Stimulated activated naive B cell treated with anti-CD40 and anti-IgM and Interleukin-4, amounts not matched to agents 10 μg/mL and 1 μg/mL and 100 μg/mL, for 72 hours (primary cell): Measurements from ENCODE around the gene EFCC1.

ENCODE experiments used
- ATAC-seq, 2 donors: fragments of 150-1000 bp; cut with Tn5 transposase; replicated peaks; 2 replicates each; pipeline ENCODE4 v1.10.0; 2021; ENCODE audit warnings: moderate library complexity in 1 of 2
- DNase-seq: peaks from one replicate; pipeline ENCODE4 v3.0.0; 2021
- H3K27ac Mint-ChIP-seq: one replicate; pipeline ENCODE4 v1.8.0; 2022; ENCODE audit warnings: mild to moderate bottlenecking, mixed read lengths
- H3K27me3 Mint-ChIP-seq, 2 donors: one replicate each; pipeline ENCODE4 v1.8.0; 2022; ENCODE audit warnings: mixed read lengths in 2 of 2
- H3K36me3 Mint-ChIP-seq, 2 donors: one replicate each; pipeline ENCODE4 v1.8.0; 2022; ENCODE audit warnings: mixed read lengths in 2 of 2, mild to moderate bottlenecking in 1 of 2
- H3K4me1 Mint-ChIP-seq, 2 donors: one replicate each; pipeline ENCODE4 v1.8.0; 2022; ENCODE audit warnings: mixed read lengths in 2 of 2, mild to moderate bottlenecking in 1 of 2
- H3K4me3 Mint-ChIP-seq, 2 donors: one replicate each; pipeline ENCODE4 v1.8.0; 2022; ENCODE audit warnings: mild to moderate bottlenecking in 2 of 2, mixed read lengths in 2 of 2, moderate library complexity in 1 of 2
- H3K9me3 Mint-ChIP-seq, 2 donors: one replicate each; pipeline ENCODE4 v1.8.0; 2022; ENCODE audit warnings: mixed read lengths in 2 of 2, mild to moderate bottlenecking in 1 of 2

EFCC1 gene

DNA sequence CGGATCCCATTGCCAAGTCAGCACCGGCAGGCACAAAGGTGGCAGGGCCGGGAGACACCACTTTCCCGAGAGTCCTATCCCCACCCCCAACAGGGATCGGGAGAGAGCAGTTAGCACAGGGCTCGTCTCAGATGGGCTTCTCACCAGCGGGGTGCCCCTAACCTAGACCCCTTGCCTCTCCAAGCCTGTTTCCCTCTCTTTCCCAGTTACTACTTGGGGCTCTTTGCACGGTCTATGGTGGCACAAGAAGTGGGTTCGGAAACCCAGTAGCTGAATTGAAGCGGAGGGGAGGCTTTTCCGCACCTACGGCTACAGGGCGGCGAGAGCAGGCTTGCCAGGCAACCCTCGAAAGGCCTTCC lies 383 bp upstream of the EFCC1 start:
- H3K4me3 Mint-ChIP-seq: peak overlapping the region; percentile 73 to 79
- DNase-seq: no peak
- peaks cover 56 to 76% of the 10 kb centered on the region in 2 donors for H3K27me3 Mint-ChIP-seq
- peaks cover 28 to 42% of the 10 kb centered on the region in 2 donors for H3K4me1 Mint-ChIP-seq
- H3K27ac Mint-ChIP-seq: peak overlapping the region; percentile 25
- ATAC-seq: no peak
- H3K36me3 Mint-ChIP-seq: peaks cover 0 to 6% of the 10 kb centered on the region in 2 donors
- no peaks in the 10 kb centered on the region for H3K9me3 Mint-ChIP-seq

DNA sequence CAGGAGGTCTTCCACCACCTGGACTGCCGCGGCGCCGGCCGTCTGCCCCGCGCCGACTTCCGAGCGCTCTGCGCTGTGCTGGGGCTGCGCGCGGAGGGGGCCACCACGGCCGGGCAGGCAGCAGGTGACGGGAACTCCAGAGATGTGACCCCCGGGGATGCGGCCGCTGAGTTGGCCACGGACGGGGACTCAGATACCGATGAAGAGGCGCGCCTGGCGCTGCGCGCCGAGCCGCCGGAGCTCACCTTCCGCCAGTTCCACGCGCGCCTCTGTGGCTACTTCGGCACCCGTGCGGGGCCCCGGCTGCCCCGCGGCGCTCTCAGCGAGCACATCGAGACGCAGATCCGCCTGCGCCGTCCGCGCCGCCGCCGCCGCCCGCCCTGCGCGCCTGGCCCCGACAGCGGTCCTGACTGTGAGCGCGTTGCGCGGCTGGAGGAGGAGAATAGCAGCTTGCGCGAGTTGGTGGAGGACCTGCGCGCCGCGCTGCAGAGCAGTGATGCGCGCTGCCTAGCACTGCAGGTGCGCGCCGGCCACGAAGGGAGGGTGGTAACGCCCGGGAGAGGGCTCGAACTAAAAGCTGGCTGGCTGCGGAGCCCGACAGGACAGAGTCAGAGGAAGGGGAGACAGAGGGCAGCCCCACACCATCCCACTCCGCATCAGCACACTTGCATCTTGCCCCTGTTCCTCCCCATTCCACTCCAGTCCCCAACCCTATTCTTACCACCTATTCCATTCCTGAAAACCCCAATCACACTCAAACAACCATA lies 885 bp downstream of the EFCC1 start:
- DNase-seq (no peak), ATAC-seq (peak; percentile 63 to 66)
- Mint-ChIP-seq H3K27me3 (peaks cover 56 to 70% of the 10 kb centered on the region in 2 donors), H3K4me3 (peak overlapping the region; percentile 72 to 79), H3K9me3 (no peaks in the 10 kb centered on the region), H3K4me1 (peaks cover 20 to 31% of the 10 kb centered on the region in 2 donors), H3K36me3 (peaks cover 0 to 6% of the 10 kb centered on the region in 2 donors), H3K27ac (no peak overlapping the region)

- Mint-ChIP-seq H3K27me3 (peaks cover 49 to 66% of the 10 kb centered on the region in 2 donors), H3K4me1 (peaks cover 20 to 31% of the 10 kb centered on the region in 2 donors), H3K4me3 (peak overlapping the region; percentile 74 to 79), H3K27ac (peak overlapping the region; percentile 52), H3K9me3 (no peaks in the 10 kb centered on the region), H3K36me3 (peaks cover 0 to 6% of the 10 kb centered on the region in 2 donors)
- ATAC-seq (no peak), DNase-seq (no peak)
Observed at GRCh38 chr3:129002573-129003569, 1.8 kb downstream of the EFCC1 start.

DNA sequence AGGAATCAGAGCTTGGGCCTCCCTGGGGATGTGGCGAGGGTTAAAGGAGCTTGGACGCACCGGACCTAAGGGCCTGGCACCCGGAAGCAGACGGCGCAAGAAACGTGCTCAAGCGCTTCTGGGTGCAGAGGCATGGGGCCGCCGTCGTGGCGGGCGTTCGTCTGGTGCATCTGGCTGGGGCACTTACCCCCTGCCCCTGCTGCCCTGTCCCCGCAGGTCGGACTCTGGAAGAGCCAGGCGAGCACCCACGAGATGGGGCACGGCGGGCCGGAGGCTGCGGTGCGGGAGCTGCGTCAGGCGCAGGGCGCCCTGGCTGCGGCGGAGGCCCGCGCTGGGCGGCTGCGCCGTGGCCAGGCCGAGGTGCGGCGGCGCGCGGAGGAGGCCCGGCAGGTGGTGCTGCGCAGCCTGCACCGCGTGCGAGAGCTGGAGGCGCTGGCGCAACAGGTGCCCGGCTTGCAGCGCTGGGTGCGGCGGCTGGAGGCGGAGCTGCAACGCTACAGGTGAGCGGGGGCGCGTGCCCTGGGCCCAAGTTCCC lies 2.5 kb downstream of the EFCC1 start:
- peak; percentile 63 to 71 for ATAC-seq
- Mint-ChIP-seq H3K36me3 (peaks cover 0 to 6% of the 10 kb centered on the region in 2 donors), H3K9me3 (no peaks in the 10 kb centered on the region), H3K4me1 (peaks cover 20 to 28% of the 10 kb centered on the region in 2 donors), H3K27me3 (peaks cover 46 to 58% of the 10 kb centered on the region in 2 donors), H3K4me3 (peak overlapping the region; percentile 74 to 79), H3K27ac (no peak overlapping the region)
- no peak for DNase-seq

DNA sequence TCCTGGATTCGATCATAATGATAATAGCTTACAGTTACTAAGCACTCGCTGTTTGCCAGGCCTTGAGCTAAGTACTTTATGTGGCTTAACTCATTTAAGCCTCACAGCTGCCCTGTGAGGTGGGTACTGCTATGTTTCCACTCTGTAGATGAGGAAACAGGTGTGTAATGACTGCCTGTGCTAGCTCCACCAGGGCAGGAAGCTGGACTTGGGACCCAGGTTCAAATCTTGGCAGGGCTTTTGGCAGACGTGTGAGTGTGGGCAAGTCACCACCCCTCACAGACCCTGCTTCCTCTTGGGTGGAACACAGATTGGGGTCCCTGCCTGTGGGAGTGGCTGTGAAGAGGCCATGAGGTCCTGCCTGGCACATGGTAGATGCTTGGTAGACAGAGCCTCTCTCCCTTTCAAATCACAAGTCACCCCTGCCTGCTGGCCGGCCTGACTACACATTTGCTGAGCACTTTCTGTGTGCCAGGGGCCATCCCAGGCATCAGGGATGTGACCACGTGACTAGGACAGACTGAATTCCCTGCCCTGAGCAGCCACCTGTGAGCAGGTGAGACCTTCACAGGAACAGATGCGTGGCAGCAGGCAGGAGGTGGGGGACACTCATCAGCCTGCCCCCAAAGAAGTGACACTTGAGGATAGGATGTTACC lies 3.7 kb downstream of the EFCC1 start:
- peaks cover 20 to 22% of the 10 kb centered on the region in 2 donors for H3K4me1 Mint-ChIP-seq
- no peak for ATAC-seq
- no peak overlapping the region for H3K27ac Mint-ChIP-seq
- peaks cover 0 to 6% of the 10 kb centered on the region in 2 donors for H3K36me3 Mint-ChIP-seq
- no peak for DNase-seq
- no peaks in the 10 kb centered on the region for H3K9me3 Mint-ChIP-seq
- peaks cover 41 to 49% of the 10 kb centered on the region in 2 donors for H3K27me3 Mint-ChIP-seq
- no peak overlapping the region for H3K4me3 Mint-ChIP-seq

GRCh38 chr3:129005526-129006303 lies 4.6 kb downstream of the EFCC1 start:
- H3K27me3 Mint-ChIP-seq: peaks cover 35 to 40% of the 10 kb centered on the region in 2 donors
- no peaks in the 10 kb centered on the region for H3K9me3 Mint-ChIP-seq
- H3K36me3 Mint-ChIP-seq: peaks cover 0 to 6% of the 10 kb centered on the region in 2 donors
- DNase-seq (no peak), ATAC-seq (no peak)
- H3K4me3 Mint-ChIP-seq: no peak overlapping the region
- H3K27ac Mint-ChIP-seq: no peak overlapping the region
- peaks cover 20 to 22% of the 10 kb centered on the region in 2 donors for H3K4me1 Mint-ChIP-seq

GRCh38 chr3:129006864-129007263 lies 5.8 kb downstream of the EFCC1 start:
- Mint-ChIP-seq H3K9me3 (no peaks in the 10 kb centered on the region), H3K4me3 (no peak overlapping the region), H3K27ac (no peak overlapping the region), H3K36me3 (peaks cover 0 to 6% of the 10 kb centered on the region in 2 donors), H3K4me1 (peaks cover 17 to 20% of the 10 kb centered on the region in 2 donors), H3K27me3 (peaks cover 31 to 36% of the 10 kb centered on the region in 2 donors)
- ATAC-seq: no peak
- DNase-seq: no peak

DNA sequence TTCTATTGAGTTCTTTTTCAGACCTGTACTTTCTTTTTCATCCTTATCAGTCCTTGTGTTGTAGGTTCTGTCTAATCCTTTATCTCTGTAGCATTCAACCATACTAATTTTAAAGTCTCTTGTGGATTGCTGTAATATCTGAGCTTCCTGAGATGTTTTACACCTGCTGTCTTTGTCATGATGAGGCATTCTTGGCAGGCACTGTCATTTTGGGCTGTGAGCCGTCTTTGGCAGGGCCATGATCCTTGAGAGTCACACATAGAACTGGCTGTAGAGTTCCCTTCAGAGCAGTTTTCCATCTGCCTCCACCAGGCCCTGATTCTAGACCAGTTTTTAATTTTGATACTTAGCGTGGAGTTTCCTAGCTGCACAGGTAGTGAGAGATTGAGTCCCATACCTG lies 6.7 kb downstream of the EFCC1 start:
- H3K27ac Mint-ChIP-seq: no peak overlapping the region
- H3K27me3 Mint-ChIP-seq: peaks cover 23 to 26% of the 10 kb centered on the region in 2 donors
- ATAC-seq (no peak), DNase-seq (no peak)
- H3K9me3 Mint-ChIP-seq: no peaks in the 10 kb centered on the region
- peaks cover 0 to 3% of the 10 kb centered on the region in 2 donors for H3K36me3 Mint-ChIP-seq
- peaks cover 8 to 13% of the 10 kb centered on the region in 2 donors for H3K4me1 Mint-ChIP-seq
- no peak overlapping the region for H3K4me3 Mint-ChIP-seq

GRCh38 chr3:129009266-129009665 lies 8.2 kb downstream of the EFCC1 start:
- ATAC-seq (no peak), DNase-seq (no peak)
- Mint-ChIP-seq H3K9me3 (no peaks in the 10 kb centered on the region), H3K36me3 (no peaks in the 10 kb centered on the region), H3K4me1 (peaks cover 0 to 5% of the 10 kb centered on the region in 2 donors), H3K27me3 (peaks cover 11 to 12% of the 10 kb centered on the region in 2 donors), H3K27ac (no peak overlapping the region), H3K4me3 (no peak overlapping the region)

DNA sequence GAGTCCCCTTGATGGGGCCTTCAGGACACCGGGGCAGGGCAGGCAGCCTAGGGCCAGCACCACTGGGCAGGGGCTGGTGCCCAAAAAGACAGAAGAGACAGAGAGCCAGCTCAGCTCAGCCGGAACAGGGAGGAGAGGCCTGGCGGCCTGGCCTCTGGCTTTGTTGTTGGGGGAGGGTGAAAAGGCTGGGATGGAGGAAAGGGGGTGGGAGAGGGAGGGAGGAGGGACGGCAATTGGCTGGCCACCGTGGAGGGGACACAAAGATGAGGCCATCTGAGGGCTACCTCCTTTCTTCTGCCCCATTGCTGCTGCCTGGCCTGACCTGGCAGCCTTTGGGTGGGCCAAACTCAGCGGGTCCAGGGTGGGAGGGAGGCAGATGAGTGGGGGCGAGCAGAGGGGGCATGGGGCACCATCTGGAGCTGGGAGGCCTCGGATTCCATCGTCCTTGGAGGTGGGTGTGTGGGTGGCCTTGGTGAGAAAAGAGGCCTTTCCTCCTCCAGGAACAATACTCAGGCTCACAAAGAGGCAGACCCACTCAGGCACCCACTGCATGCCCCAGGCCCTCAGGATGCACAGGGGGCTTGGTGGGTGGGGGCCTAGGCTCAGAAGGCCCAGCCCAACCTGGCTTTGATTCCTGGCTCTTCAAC lies 9.3 kb downstream of the EFCC1 start:
- H3K36me3 Mint-ChIP-seq: no peaks in the 10 kb centered on the region
- H3K4me1 Mint-ChIP-seq: peaks cover under 1 to 9% of the 10 kb centered on the region in 2 donors
- no peak for DNase-seq
- peaks cover 0 to under 1% of the 10 kb centered on the region in 2 donors for H3K27me3 Mint-ChIP-seq
- H3K27ac Mint-ChIP-seq: no peak overlapping the region
- H3K9me3 Mint-ChIP-seq: no peaks in the 10 kb centered on the region
- no peak overlapping the region for H3K4me3 Mint-ChIP-seq
- no peak for ATAC-seq

DNA sequence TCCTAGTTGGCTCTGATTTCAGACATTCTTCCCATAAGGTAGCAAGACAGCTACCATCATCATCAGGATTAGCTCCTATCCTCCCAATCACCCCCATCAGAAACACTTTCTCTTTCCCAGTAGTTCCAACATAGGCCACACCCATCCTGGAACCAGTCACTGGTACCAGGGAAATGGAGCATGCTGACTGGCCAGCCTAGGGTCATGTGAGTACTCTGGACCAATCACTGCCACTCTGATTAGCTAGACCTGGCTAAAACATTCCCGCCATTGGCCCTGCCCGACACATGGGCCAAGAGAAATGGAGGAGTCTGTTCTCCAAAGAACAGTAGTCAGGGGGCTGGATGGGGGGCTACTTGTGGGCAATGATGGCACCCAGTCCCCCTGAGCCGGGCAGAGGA lies 12.4 kb downstream of the EFCC1 start:
- DNase-seq: no peak
- no peaks in the 10 kb centered on the region for H3K36me3 Mint-ChIP-seq
- H3K27ac Mint-ChIP-seq: no peak overlapping the region
- no peak overlapping the region for H3K4me3 Mint-ChIP-seq
- peaks cover 19 to 33% of the 10 kb centered on the region in 2 donors for H3K4me1 Mint-ChIP-seq
- H3K27me3 Mint-ChIP-seq: no peaks in the 10 kb centered on the region
- H3K9me3 Mint-ChIP-seq: no peaks in the 10 kb centered on the region
- ATAC-seq: no peak

GRCh38 chr3:129014148-129014547 lies 13.0 kb downstream of the EFCC1 start:
- DNase-seq (no peak), ATAC-seq (no peak)
- H3K4me1 Mint-ChIP-seq: peaks cover 23 to 33% of the 10 kb centered on the region in 2 donors
- no peaks in the 10 kb centered on the region for H3K36me3 Mint-ChIP-seq
- no peaks in the 10 kb centered on the region for H3K27me3 Mint-ChIP-seq
- H3K4me3 Mint-ChIP-seq: no peak overlapping the region
- H3K9me3 Mint-ChIP-seq: no peaks in the 10 kb centered on the region
- H3K27ac Mint-ChIP-seq: no peak overlapping the region
